Measurements from ENCODE around the gene CD69.

DNA sequence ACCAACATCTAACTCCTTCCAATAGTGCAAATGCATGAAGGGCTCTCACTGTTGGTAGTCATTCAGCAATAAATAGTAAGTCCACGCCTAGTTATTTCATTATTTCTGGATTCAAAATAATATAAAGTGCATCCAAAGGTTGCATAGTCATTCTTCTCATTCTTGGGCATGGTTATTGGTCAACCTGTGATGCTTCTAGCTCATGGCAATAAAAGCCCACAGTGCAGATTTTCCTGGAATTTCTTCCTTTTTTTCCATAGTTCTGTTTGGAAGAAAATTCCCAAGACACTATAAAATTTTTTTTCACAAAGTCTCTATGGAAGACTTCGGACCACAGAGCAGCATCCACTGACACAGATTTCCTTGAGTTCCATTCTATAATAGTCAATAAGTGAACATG lies 7.6 kb downstream of the CD69 start:
- TF ChIP-seq, protein P1, sequence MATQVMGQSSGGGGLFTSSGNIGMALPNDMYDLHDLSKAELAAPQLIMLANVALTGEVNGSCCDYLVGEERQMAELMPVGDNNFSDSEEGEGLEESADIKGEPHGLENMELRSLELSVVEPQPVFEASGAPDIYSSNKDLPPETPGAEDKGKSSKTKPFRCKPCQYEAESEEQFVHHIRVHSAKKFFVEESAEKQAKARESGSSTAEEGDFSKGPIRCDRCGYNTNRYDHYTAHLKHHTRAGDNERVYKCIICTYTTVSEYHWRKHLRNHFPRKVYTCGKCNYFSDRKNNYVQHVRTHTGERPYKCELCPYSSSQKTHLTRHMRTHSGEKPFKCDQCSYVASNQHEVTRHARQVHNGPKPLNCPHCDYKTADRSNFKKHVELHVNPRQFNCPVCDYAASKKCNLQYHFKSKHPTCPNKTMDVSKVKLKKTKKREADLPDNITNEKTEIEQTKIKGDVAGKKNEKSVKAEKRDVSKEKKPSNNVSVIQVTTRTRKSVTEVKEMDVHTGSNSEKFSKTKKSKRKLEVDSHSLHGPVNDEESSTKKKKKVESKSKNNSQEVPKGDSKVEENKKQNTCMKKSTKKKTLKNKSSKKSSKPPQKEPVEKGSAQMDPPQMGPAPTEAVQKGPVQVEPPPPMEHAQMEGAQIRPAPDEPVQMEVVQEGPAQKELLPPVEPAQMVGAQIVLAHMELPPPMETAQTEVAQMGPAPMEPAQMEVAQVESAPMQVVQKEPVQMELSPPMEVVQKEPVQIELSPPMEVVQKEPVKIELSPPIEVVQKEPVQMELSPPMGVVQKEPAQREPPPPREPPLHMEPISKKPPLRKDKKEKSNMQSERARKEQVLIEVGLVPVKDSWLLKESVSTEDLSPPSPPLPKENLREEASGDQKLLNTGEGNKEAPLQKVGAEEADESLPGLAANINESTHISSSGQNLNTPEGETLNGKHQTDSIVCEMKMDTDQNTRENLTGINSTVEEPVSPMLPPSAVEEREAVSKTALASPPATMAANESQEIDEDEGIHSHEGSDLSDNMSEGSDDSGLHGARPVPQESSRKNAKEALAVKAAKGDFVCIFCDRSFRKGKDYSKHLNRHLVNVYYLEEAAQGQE (IDR thresholded peaks at IDR 0.05; ENCODE audit: insufficient read depth in 1 of 2, low read depth in 2 of 2, low read length in 2 of 2): no peak
- no peak for TF ChIP-seq TAF1 (IDR thresholded peaks at IDR 0.05; ENCODE audit: borderline replicate concordance, insufficient read depth, low read length)
- TF ChIP-seq POLR2AphosphoS5 (IDR thresholded peaks at IDR 0.05; ENCODE audit: low read depth, low read length): no peak
- no peak for TF ChIP-seq FOXP2 (optimal IDR thresholded peaks at IDR 0.05; ENCODE audit: borderline replicate concordance, extremely low read depth, extremely low read length, insufficient read depth)
- TF ChIP-seq SIN3A (IDR thresholded peaks at IDR 0.05; ENCODE audit: borderline replicate concordance, insufficient read depth, low read length): no peak
